Lung (tissue), 12 donors: ENCODE results near the gene ZNF20. TPM values are rescaled to one million over a fixed set of nuclear protein-coding genes. Genes with fewer than 3 reads are reported as not detected.
A peak's percentile ranks its signal among the peaks of the same experiment; 100 is the strongest.
"Not testable (repeated sequence)": the region's sequence is repeated elsewhere in the genome, so short reads cannot be mapped to it uniquely, and the experiment has no call there.

ENCODE experiments used
- ATAC-seq: fragments of 200-7000 bp; cut with Tn5 transposase; one replicate; pipeline ENCODE4 v1.9.1; 2020; ENCODE audit warnings: moderate number of reproducible peaks; ENCODE audit not compliant: insufficient read depth, low FRiP score
- DNase-seq, 3 donors: peaks; one replicate each; pipeline ENCODE4 v3.0.0-alpha.2; 2013 to 2017
- H3K27ac ChIP-seq, 2 donors: one replicate each; pipeline ENCODE4 v1.5.1; 2013; ENCODE audit warnings: mild to moderate bottlenecking in 2 of 2, moderate library complexity in 2 of 2, control low read depth in 1 of 2, inconsistent platforms in 1 of 2, low read depth in 1 of 2, low read length in 1 of 2
- H3K27me3 ChIP-seq, 3 donors: one replicate each; pipeline ENCODE4 v1.5.1; 2013; ENCODE audit warnings: low read length in 2 of 3; ENCODE audit not compliant: control insufficient read depth in 3 of 3, insufficient read depth in 3 of 3
- H3K36me3 ChIP-seq, 4 donors: one replicate each; pipeline ENCODE4 v1.5.1; 2013; ENCODE audit warnings: low read length in 4 of 4, mild to moderate bottlenecking in 1 of 4, moderate library complexity in 1 of 4; ENCODE audit not compliant: control insufficient read depth in 4 of 4, insufficient read depth in 4 of 4
- H3K4me1 ChIP-seq, 5 donors: one replicate each; pipeline ENCODE4 v1.5.1; 2013; ENCODE audit warnings: low read length in 5 of 5, mild to moderate bottlenecking in 2 of 5, moderate library complexity in 1 of 5; ENCODE audit not compliant: control insufficient read depth in 5 of 5, insufficient read depth in 5 of 5
- H3K4me3 ChIP-seq: one replicate; pipeline ENCODE4 v1.5.1; 2013; ENCODE audit warnings: mild to moderate bottlenecking, control low read depth, moderate library complexity
- H3K9ac ChIP-seq, 2 donors: one replicate each; pipeline ENCODE4 v1.5.1; 2013; ENCODE audit warnings: low read length in 2 of 2, control low read depth in 1 of 2; ENCODE audit not compliant: insufficient read depth in 1 of 2
- H3K9me3 ChIP-seq, 4 donors: one replicate each; pipeline ENCODE4 v1.5.1; 2013; ENCODE audit warnings: low read length in 3 of 4, mild to moderate bottlenecking in 1 of 4, moderate library complexity in 1 of 4; ENCODE audit not compliant: control insufficient read depth in 4 of 4, insufficient read depth in 3 of 4
- WGBS, 2 donors: extraction: QIAGEN DNeasy Blood & Tissue Kit; methylation state at CpG; one replicate each; pipeline ENCODE4 v1.1.7; 2013; 5-methylcytosine and 5-hydroxymethylcytosine counted together
- polyA plus RNA-seq, 2 donors: library from polyadenylated mRNA; stranded (reverse); fragments of 200-250 nt; gene quantifications; one replicate each; pipeline ENCODE4 v1.2.1, GENCODE V29; 2013
- total RNA-seq, 2 donors: library from RNA; depleted of rRNA in 1 of 2; stranded (reverse); fragments of >200 nt in 1 of 2; gene quantifications; one replicate each; pipeline ENCODE4 v1.2.1, GENCODE V29; 2014 to 2021
- TF ChIP-seq, protein P1 (sequence below): IDR thresholded peaks from 2 replicates; pipeline ENCODE4 v1.5.1; 2012; ENCODE audit warnings: mild to moderate bottlenecking; ENCODE audit errors: control extremely low read depth, extremely low read depth
- donor health status: control.
- donor health status: control.
- donor health status: Bipolar disorder and iron deficiency.
- donor health status: healthy.
- donor health status: DM: yes; HTN: yes; CAD: no.

ZNF20 gene
- total and polyA plus RNA-seq, 4 donors = 2.2 to 15.0 (median 4.7) TPM

DNA sequence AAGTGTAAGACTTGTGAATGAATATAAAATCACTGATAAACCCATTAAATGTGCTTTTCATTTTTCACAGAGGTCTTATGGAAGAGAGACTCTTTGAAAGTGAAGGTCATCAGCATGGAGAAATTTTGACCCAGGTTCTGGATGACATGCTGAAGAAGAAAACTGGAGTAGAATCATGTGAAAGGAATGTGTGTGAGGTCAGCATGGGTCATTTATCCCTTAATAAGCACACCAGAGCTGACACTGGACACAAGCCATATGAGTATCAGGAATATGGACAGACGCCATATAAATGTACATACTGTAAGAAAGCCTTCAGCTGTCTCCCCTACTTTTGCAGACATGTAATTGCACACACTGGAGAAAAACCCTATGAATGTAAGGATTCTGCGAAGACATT lies 29.0 kb downstream of the ZNF20 start:
- no peak overlapping the region for H3K9ac ChIP-seq
- TF ChIP-seq, protein P1, sequence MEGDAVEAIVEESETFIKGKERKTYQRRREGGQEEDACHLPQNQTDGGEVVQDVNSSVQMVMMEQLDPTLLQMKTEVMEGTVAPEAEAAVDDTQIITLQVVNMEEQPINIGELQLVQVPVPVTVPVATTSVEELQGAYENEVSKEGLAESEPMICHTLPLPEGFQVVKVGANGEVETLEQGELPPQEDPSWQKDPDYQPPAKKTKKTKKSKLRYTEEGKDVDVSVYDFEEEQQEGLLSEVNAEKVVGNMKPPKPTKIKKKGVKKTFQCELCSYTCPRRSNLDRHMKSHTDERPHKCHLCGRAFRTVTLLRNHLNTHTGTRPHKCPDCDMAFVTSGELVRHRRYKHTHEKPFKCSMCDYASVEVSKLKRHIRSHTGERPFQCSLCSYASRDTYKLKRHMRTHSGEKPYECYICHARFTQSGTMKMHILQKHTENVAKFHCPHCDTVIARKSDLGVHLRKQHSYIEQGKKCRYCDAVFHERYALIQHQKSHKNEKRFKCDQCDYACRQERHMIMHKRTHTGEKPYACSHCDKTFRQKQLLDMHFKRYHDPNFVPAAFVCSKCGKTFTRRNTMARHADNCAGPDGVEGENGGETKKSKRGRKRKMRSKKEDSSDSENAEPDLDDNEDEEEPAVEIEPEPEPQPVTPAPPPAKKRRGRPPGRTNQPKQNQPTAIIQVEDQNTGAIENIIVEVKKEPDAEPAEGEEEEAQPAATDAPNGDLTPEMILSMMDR = no peak
- no peak overlapping the region for H3K27ac ChIP-seq
- peaks cover 0 to 33% (median 17%) of the 10 kb centered on the region in 4 donors for H3K9me3 ChIP-seq
- H3K27me3 ChIP-seq = no peaks in the 10 kb centered on the region
- WGBS, 2 donors = 50% methylated on average over 2 of the region's 2 CpGs
- ATAC-seq = no peak
- H3K4me1 ChIP-seq = no peaks in the 10 kb centered on the region
- H3K36me3 ChIP-seq = peaks cover 6 to 53% (median 29%) of the 10 kb centered on the region in 4 donors
- H3K4me3 ChIP-seq = no peak overlapping the region
- no peak for DNase-seq

DNA sequence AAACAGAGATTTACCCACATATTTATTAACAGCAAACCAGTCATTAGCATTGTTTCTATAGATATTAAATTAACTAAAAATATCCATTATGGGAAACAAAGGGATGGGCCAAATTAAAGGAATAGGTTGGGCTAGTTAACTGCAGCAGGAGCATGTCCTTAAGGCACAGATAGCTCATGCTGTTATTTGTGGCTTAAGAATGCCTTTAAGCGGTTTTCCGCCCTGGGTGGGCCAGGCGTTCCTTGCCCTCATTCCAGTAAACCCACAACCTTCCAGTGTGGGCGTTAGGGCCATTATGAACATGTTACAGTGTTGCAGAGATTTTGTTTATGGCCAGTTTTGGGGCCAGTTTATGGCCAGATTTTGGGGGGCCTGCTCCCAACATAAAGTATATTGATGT lies 36.2 kb downstream of the ZNF20 start:
- not testable (repeated sequence) for H3K9ac ChIP-seq, H3K9me3 ChIP-seq, DNase-seq, H3K27ac ChIP-seq, H3K4me3 ChIP-seq, H3K27me3 ChIP-seq, H3K4me1 ChIP-seq, ATAC-seq
- H3K36me3 ChIP-seq = peaks cover 0 to 15% (median 5%) of the 10 kb centered on the region in 4 donors
- WGBS, 2 donors = 96% methylated on average over 4 of the region's 4 CpGs

DNA sequence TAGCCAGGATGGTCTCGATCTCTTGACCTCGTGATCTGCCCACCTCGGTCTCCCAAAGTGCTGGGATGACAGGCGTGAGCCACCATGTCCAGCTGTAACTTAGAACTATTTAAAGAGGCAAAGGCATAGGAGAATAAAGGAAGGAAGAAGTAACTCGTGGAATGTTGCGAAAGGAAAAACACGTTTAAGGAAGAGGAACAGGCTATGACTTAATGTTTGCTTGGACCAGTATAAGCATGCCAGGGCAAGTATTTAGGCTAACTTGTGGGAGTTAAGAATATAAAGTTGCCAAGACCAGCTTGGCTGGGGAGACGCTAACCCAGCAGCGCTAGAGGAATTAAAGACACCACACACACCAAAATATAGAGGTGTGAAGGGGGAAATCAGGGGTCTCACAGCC lies 42.1 kb downstream of the ZNF20 start:
- Histone ChIP-seq H3K4me1 (peaks cover 0 to 8% (median 1%) of the 10 kb centered on the region in 5 donors), H3K27ac (no peak overlapping the region), H3K27me3 (no peaks in the 10 kb centered on the region), H3K9me3 (peaks cover 0 to 7% (median 2%) of the 10 kb centered on the region in 4 donors), H3K36me3 (peaks cover 0 to 28% (median 8%) of the 10 kb centered on the region in 4 donors), H3K4me3 (no peak overlapping the region), H3K9ac (no peak overlapping the region)
- TF ChIP-seq, protein P1 = no peak
- WGBS, 2 donors = 60 to 84% methylated on average over 9 of the region's 9 CpGs
- no peak for DNase-seq
- peak; percentile 53 for ATAC-seq

DNA sequence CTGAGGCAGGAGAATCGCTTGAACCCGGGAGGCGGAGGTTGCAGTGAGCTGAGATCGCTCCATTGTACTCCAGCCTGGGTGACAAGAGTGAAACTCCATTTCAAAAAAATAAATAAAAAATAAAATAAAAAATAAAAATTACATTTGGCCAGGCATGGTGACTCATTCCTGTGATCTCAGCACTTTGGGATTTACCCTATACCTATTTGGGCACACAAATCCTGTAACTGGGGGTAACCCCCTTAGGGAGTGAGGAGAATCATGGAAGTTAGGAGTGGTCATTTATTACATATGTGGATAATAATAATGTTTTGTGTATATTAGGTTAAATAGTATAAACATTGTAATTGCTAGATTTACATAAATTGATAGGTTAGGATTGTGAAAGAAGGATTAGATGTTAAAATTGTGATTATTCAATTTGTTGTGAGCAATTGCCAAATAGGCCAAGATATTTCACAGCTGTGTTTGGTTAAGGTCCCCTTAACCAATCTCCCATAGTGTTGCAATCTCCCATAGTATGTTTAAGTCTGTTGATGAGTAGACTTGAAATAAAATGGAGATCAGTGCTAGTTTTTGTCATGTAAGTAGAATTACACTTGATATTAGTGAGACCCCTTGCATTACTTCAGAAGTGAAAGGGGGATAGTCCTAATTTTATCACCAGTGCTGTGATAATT lies 44.9 kb downstream of the ZNF20 start:
- Histone ChIP-seq H3K27me3 (no peaks in the 10 kb centered on the region), H3K4me3 (no peak overlapping the region), H3K9me3 (peaks cover 0 to 7% (median 2%) of the 10 kb centered on the region in 4 donors), H3K4me1 (peaks cover 0 to 10% (median 1%) of the 10 kb centered on the region in 5 donors), H3K36me3 (peaks cover 0 to 28% (median 8%) of the 10 kb centered on the region in 4 donors), H3K9ac (no peak overlapping the region), H3K27ac (no peak overlapping the region)
- DNase-seq (peak in 1 of 3 donors; percentile 19), ATAC-seq (no peak)
- 94 to 96% methylated on average over 4 of the region's 4 CpGs for WGBS, 2 donors
- TF ChIP-seq, protein P1 = no peak
